NB4 (cell line): Measurements from ENCODE around the gene SPACDR.
A peak's percentile ranks its signal among the peaks of the same experiment; 100 is the strongest.

ENCODE experiments used
- DNase-seq: peaks from one replicate; pipeline ENCODE4 v3.0.0; 2010; ENCODE audit warnings: low read depth
- H3K4me3 ChIP-seq: one replicate; pipeline ENCODE4 v1.5.1; 2011; ENCODE audit warnings: mild to moderate bottlenecking, low read depth, low read length, moderate library complexity
- CTCF ChIP-seq: IDR thresholded peaks from one replicate; pipeline ENCODE4 v1.5.1; 2012; ENCODE audit warnings: low read depth, low read length
- MAX ChIP-seq: IDR thresholded peaks from 2 replicates; pipeline ENCODE4 v1.6.1; 2011; ENCODE audit warnings: low read depth, low read length
- MYC ChIP-seq: IDR thresholded peaks from 2 replicates; pipeline ENCODE4 v1.6.1; 2011; ENCODE audit warnings: low read depth, low read length
- POLR2A ChIP-seq: IDR thresholded peaks from 2 replicates; pipeline ENCODE4 v1.6.1; 2011; ENCODE audit warnings: mild to moderate bottlenecking; ENCODE audit not compliant: insufficient read length; ENCODE audit errors: extremely low read depth

The SPACDR gene

GRCh38 chr7:100482728-100483089, 18.6 kb upstream of the SPACDR start:
- peak overlapping the region; percentile 42 for H3K4me3 ChIP-seq
- TF ChIP-seq MAX: no peak
- TF ChIP-seq POLR2A: no peak
- no peak for TF ChIP-seq CTCF
- no peak for TF ChIP-seq MYC
- DNase-seq: no peak

GRCh38 chr7:100481466-100481865, 17.4 kb upstream of the SPACDR start:
- TF ChIP-seq CTCF: no peak
- no peak for TF ChIP-seq POLR2A
- no peak overlapping the region for H3K4me3 ChIP-seq
- no peak for DNase-seq

- TF ChIP-seq CTCF (no peak), MAX (peak; percentile 67), MYC (no peak; the same call in none of the 2 replicates), POLR2A (peak; percentile 69)
- peak; percentile 99 for DNase-seq
- H3K4me3 ChIP-seq: peak within 1 kb of the TSS; percentile 98
Observed at GRCh38 chr7:100478958-100479660, 15.0 kb upstream of the SPACDR start, which contains the start of gene TSC22D4. Gene TSC22D4, minus strand, starts transcription at chr7:100479214. Its CDS starts 1,176 bp downstream, at chr7:100478038.

GRCh38 chr7:100477871-100478267, 13.8 kb upstream of the SPACDR start:
- H3K4me3 ChIP-seq: peak overlapping the region; percentile 98
- no peak for TF ChIP-seq MAX
- no peak for TF ChIP-seq CTCF
- no peak for TF ChIP-seq POLR2A
- no peak for TF ChIP-seq MYC
- no peak for DNase-seq

- TF ChIP-seq CTCF: peak; percentile 59
- TF ChIP-seq MYC: peak; percentile 53; the same call in 1 of the 2 replicates
- TF ChIP-seq POLR2A: no peak
- no peak for TF ChIP-seq MAX
- DNase-seq: peak; percentile 69
- peak overlapping the region; percentile 98 for H3K4me3 ChIP-seq
Observed at GRCh38 chr7:100476903-100477870, 13.1 kb upstream of the SPACDR start.
